Uterus (tissue), 4 donors: ENCODE results near the gene PSMG4. TPM values are rescaled to one million over a fixed set of nuclear protein-coding genes. Genes with fewer than 3 reads are reported as not detected.
A peak's percentile ranks its signal among the peaks of the same experiment; 100 is the strongest.

Experiments used
- DNase-seq, 2 donors: peaks; one replicate each; pipeline ENCODE4 v3.0.0-alpha.2; 2019 to 2020
- H3K27ac ChIP-seq, 2 donors: fragments of 200-600 bp; sonication (generic); 1 replicate in 1 of 2; 2 replicates in 1 of 2; pipeline ENCODE4 v1.5.1; 2016 to 2018
- H3K27me3 ChIP-seq, 2 donors: fragments of 200-600 bp; sonication (generic); one replicate each; pipeline ENCODE4 v1.5.1; 2018 to 2019; ENCODE audit warnings: control low read depth in 1 of 2
- H3K36me3 ChIP-seq, 2 donors: fragments of 200-600 bp; sonication (generic); one replicate each; pipeline ENCODE4 v1.5.1; 2019; ENCODE audit warnings: control low read depth in 1 of 2
- H3K4me1 ChIP-seq, 2 donors: fragments of 200-600 bp; sonication (generic); one replicate each; pipeline ENCODE4 v1.5.1; 2018 to 2019; ENCODE audit warnings: control low read depth in 1 of 2
- H3K4me3 ChIP-seq, 2 donors: fragments of 200-600 bp; sonication (generic); 1 replicate in 1 of 2; 2 replicates in 1 of 2; pipeline ENCODE4 v1.5.1; 2018 to 2019; ENCODE audit warnings: mild to moderate bottlenecking in 1 of 2
- H3K9me3 ChIP-seq, 2 donors: fragments of 200-600 bp; sonication (generic); one replicate each; pipeline ENCODE4 v1.5.1; 2019; ENCODE audit warnings: control low read depth in 1 of 2
- POLR2A ChIP-seq, 2 donors: fragments of 450-650 bp; IDR thresholded peaks; one replicate each; pipeline ENCODE4 v1.6.1; 2016; ENCODE audit warnings: antibody characterized with exemption in 2 of 2, mild to moderate bottlenecking in 1 of 2, moderate library complexity in 1 of 2
- intact Hi-C: fragments of 100-400 bp; cut with DNase I; formaldehyde crosslinking; loops from one replicate; pipeline ENCODE4 v1.15.1; 2023; ENCODE audit warnings: low total_unique reads
- total RNA-seq, 4 donors: library from RNA; depleted of rRNA in 3 of 4; stranded (reverse); fragments of >200 nt in 3 of 4; gene quantifications; one replicate each; pipeline versions ENCODE4 v1.1.0 to v1.2.4, GENCODE V29; 2014 to 2023
- TF ChIP-seq, protein P1 (sequence below), 4 experiments: fragments of 200-600 bp in 2 of 4; fragments of 450-650 bp in 2 of 4; sonication (generic) in 2 of 4; IDR thresholded peaks; one replicate each; pipeline ENCODE4 v1.5.1; 2016 to 2019; ENCODE audit warnings: antibody characterized with exemption in 4 of 4, mild to moderate bottlenecking in 2 of 4, moderate library complexity in 1 of 4
- donor health status: DM: yes; HTN: yes; CAD: no.

The PSMG4 gene
- total RNA-seq, 4 donors from 2014 or later, result 13.1 to 49.4 (median 28.0) TPM

- intact Hi-C loops, result no loop called here
- Histone ChIP-seq H3K27ac (no peak overlapping the region), H3K4me3 (no peak overlapping the region), H3K4me1 (no peaks in the 10 kb centered on the region), H3K36me3 (no peaks in the 10 kb centered on the region), H3K9me3 (no peaks in the 10 kb centered on the region), H3K27me3 (no peaks in the 10 kb centered on the region)
- peak in 1 of 2 donors; percentile 3 for DNase-seq
- no peak for TF ChIP-seq POLR2A (IDR thresholded peaks at IDR 0.05)
- TF ChIP-seq, protein P1, sequence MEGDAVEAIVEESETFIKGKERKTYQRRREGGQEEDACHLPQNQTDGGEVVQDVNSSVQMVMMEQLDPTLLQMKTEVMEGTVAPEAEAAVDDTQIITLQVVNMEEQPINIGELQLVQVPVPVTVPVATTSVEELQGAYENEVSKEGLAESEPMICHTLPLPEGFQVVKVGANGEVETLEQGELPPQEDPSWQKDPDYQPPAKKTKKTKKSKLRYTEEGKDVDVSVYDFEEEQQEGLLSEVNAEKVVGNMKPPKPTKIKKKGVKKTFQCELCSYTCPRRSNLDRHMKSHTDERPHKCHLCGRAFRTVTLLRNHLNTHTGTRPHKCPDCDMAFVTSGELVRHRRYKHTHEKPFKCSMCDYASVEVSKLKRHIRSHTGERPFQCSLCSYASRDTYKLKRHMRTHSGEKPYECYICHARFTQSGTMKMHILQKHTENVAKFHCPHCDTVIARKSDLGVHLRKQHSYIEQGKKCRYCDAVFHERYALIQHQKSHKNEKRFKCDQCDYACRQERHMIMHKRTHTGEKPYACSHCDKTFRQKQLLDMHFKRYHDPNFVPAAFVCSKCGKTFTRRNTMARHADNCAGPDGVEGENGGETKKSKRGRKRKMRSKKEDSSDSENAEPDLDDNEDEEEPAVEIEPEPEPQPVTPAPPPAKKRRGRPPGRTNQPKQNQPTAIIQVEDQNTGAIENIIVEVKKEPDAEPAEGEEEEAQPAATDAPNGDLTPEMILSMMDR (IDR thresholded peaks at IDR 0.05), result no peak
Measured at GRCh38 chr6:3305216-3305565, 46.4 kb downstream of the PSMG4 start.

DNA sequence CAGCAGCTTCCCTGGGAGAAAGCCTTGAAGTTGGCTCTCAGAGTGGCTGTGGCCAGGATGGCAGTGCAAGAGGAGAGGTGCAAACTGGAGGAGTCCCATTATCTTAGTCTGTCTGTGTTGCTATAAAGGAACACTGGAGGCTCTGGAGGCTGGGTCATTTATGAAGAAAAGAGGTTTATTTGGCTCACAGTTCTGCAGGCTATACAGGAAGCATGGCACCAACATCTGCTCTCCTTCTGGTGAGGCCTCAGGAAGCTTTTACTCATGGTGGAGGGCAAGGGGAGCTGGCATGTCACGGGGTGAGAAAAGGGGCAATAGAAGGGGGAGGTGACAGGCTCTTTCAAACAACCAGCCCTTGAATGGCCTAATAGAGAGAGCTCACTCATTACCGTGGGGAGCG, 47.1 kb downstream of the PSMG4 start:
- TF ChIP-seq, protein P1 (IDR thresholded peaks at IDR 0.05), result no peak
- TF ChIP-seq POLR2A (IDR thresholded peaks at IDR 0.05), result no peak
- intact Hi-C loops, result no loop called here
- peak in 1 of 2 donors; percentile 1 for DNase-seq
- Histone ChIP-seq H3K9me3 (no peaks in the 10 kb centered on the region), H3K4me3 (no peak overlapping the region), H3K27me3 (no peaks in the 10 kb centered on the region), H3K36me3 (no peaks in the 10 kb centered on the region), H3K4me1 (no peaks in the 10 kb centered on the region), H3K27ac (no peak overlapping the region)

- H3K27me3 ChIP-seq, result no peaks in the 10 kb centered on the region
- H3K27ac ChIP-seq, result no peak overlapping the region
- H3K4me1 ChIP-seq, result no peaks in the 10 kb centered on the region
- TF ChIP-seq, protein P1 (IDR thresholded peaks at IDR 0.05), result no peak
- no peak for TF ChIP-seq POLR2A (IDR thresholded peaks at IDR 0.05)
- no peaks in the 10 kb centered on the region for H3K36me3 ChIP-seq
- H3K4me3 ChIP-seq, result no peak overlapping the region
- peak in 1 of 2 donors; percentile 6 for DNase-seq
- H3K9me3 ChIP-seq, result no peaks in the 10 kb centered on the region
- intact Hi-C loops, result no loop called here
Measured at GRCh38 chr6:3306848-3307247, 48.1 kb downstream of the PSMG4 start.

DNA sequence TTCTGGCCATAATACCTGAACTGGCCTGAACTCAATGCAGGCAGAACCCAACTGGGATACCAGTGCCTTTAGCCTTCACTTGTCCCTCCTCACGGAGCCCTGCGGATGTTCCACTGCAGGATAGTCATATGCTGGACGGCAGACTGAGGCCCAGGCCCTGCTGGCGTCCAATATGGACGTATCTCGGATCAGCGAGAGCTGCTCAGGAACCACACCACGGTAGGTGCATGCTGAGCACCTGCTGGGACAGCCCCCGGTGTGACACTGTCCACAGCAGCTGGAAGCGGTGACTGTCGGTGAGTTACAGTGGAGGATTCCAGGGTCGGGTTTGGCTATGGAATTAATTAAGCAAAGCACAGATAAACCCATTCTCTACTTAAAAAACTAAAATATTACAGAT, 48.7 kb downstream of the PSMG4 start:
- Histone ChIP-seq H3K4me3 (no peak overlapping the region), H3K27me3 (no peaks in the 10 kb centered on the region), H3K4me1 (no peaks in the 10 kb centered on the region), H3K9me3 (no peaks in the 10 kb centered on the region), H3K36me3 (no peaks in the 10 kb centered on the region), H3K27ac (no peak overlapping the region)
- no peak for TF ChIP-seq POLR2A (IDR thresholded peaks at IDR 0.05)
- TF ChIP-seq, protein P1 (IDR thresholded peaks at IDR 0.05), result no peak
- intact Hi-C loops, result no loop called here
- DNase-seq, result peak in 1 of 2 donors; percentile 9

DNA sequence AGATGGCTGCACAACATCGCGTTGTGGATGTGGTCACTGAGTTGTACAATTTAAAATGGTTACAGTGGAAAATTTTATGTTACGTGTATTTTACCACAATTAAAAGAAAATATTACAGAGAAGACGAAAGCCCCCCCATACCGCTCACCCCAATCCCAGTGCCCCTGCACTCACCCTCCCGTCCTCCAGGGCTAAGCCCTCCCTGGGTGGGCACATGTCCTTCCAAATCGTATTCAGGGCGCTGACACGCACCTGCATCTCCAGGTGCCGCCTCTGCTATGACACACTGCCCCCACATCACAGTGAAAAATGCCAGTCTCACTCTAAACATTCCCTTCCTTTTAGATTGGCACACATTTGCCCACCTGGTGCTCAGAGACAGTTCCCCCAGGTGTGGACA, 49.4 kb downstream of the PSMG4 start:
- TF ChIP-seq, protein P1 (IDR thresholded peaks at IDR 0.05), result no peak
- TF ChIP-seq POLR2A (IDR thresholded peaks at IDR 0.05), result no peak

More for the DNA sequence above, 49.4 kb downstream of the PSMG4 start:
- no peak overlapping the region for H3K27ac ChIP-seq
- no peaks in the 10 kb centered on the region for H3K4me1 ChIP-seq
- no peaks in the 10 kb centered on the region for H3K27me3 ChIP-seq
- DNase-seq, result peak in 1 of 2 donors; percentile 8
- H3K4me3 ChIP-seq, result no peak overlapping the region
- no peaks in the 10 kb centered on the region for H3K9me3 ChIP-seq
- intact Hi-C loops, result no loop called here
- no peaks in the 10 kb centered on the region for H3K36me3 ChIP-seq
